HFF-Myc (cell line): ENCODE measurements around the gene TMEM186.
"Not testable (repeated sequence)": the region's sequence is repeated elsewhere in the genome, so short reads cannot be mapped to it uniquely, and the experiment has no call there.

Source experiments
- DNase-seq: peaks from one replicate; pipeline ENCODE4 v3.0.0-alpha.2; 2011; ENCODE audit warnings: low read depth; ENCODE audit errors: extremely low read depth
- H3K4me3 ChIP-seq: replicated peaks from 2 replicates; pipeline ENCODE4 v1.5.1; 2011; ENCODE audit warnings: low read depth, mild to moderate bottlenecking, control low read depth, low read length
- CTCF ChIP-seq: IDR thresholded peaks from 2 replicates; pipeline ENCODE4 v1.5.1; 2012; ENCODE audit warnings: mild to moderate bottlenecking, low read depth, low read length, control low read depth; ENCODE audit errors: missing control alignments

The TMEM186 gene

GRCh38 chr16:8808613-8809353, 11.3 kb upstream of the TMEM186 start:
- no peak for TF ChIP-seq CTCF
- no peak for DNase-seq
- H3K4me3 ChIP-seq, result no peak overlapping the region

GRCh38 chr16:8808009-8808408, 10.6 kb upstream of the TMEM186 start:
- H3K4me3 ChIP-seq, result no peak overlapping the region
- TF ChIP-seq CTCF, result no peak
- no peak for DNase-seq

GRCh38 chr16:8807189-8807588, 9.8 kb upstream of the TMEM186 start:
- no peak overlapping the region for H3K4me3 ChIP-seq
- TF ChIP-seq CTCF, result no peak
- no peak for DNase-seq

GRCh38 chr16:8806272-8806983, 9.0 kb upstream of the TMEM186 start:
- no peak for DNase-seq
- H3K4me3 ChIP-seq, result no peak overlapping the region
- TF ChIP-seq CTCF, result no peak

GRCh38 chr16:8804313-8804712, 6.9 kb upstream of the TMEM186 start:
- no peak overlapping the region for H3K4me3 ChIP-seq
- no peak for TF ChIP-seq CTCF
- DNase-seq, result no peak

- not testable (repeated sequence) for DNase-seq, H3K4me3 ChIP-seq
These were observed 6.3 kb upstream of the TMEM186 start for GRCh38 chr16:8803733-8804132.

- no peak for DNase-seq
- TF ChIP-seq CTCF, result no peak
- no peak overlapping the region for H3K4me3 ChIP-seq
These were observed 4.3 kb upstream of the TMEM186 start for GRCh38 chr16:8801701-8802100.
